Uterus (tissue), 4 donors: ENCODE data around the gene CRTAC1. TPM values are rescaled to one million over a fixed set of nuclear protein-coding genes. Genes with fewer than 3 reads are reported as not detected.
A peak's percentile ranks its signal among the peaks of the same experiment; 100 is the strongest.

Experiments
- DNase-seq, 2 donors: peaks; one replicate each; pipeline ENCODE4 v3.0.0-alpha.2; 2019 to 2020
- H3K27ac ChIP-seq, 2 donors: fragments of 200-600 bp; sonication (generic); 1 replicate in 1 of 2; 2 replicates in 1 of 2; pipeline ENCODE4 v1.5.1; 2016 to 2018
- H3K27me3 ChIP-seq, 2 donors: fragments of 200-600 bp; sonication (generic); one replicate each; pipeline ENCODE4 v1.5.1; 2018 to 2019; ENCODE audit warnings: control low read depth in 1 of 2
- H3K36me3 ChIP-seq, 2 donors: fragments of 200-600 bp; sonication (generic); one replicate each; pipeline ENCODE4 v1.5.1; 2019; ENCODE audit warnings: control low read depth in 1 of 2
- H3K4me1 ChIP-seq, 2 donors: fragments of 200-600 bp; sonication (generic); one replicate each; pipeline ENCODE4 v1.5.1; 2018 to 2019; ENCODE audit warnings: control low read depth in 1 of 2
- H3K4me3 ChIP-seq, 2 donors: fragments of 200-600 bp; sonication (generic); 1 replicate in 1 of 2; 2 replicates in 1 of 2; pipeline ENCODE4 v1.5.1; 2018 to 2019; ENCODE audit warnings: mild to moderate bottlenecking in 1 of 2
- H3K9me3 ChIP-seq, 2 donors: fragments of 200-600 bp; sonication (generic); one replicate each; pipeline ENCODE4 v1.5.1; 2019; ENCODE audit warnings: control low read depth in 1 of 2
- CTCF ChIP-seq, 4 experiments: fragments of 200-600 bp in 2 of 4; fragments of 450-650 bp in 2 of 4; sonication (generic) in 2 of 4; IDR thresholded peaks; one replicate each; pipeline ENCODE4 v1.5.1; 2016 to 2019; ENCODE audit warnings: antibody characterized with exemption in 4 of 4, mild to moderate bottlenecking in 2 of 4, moderate library complexity in 1 of 4
- POLR2A ChIP-seq, 2 donors: fragments of 450-650 bp; IDR thresholded peaks; one replicate each; pipeline ENCODE4 v1.6.1; 2016; ENCODE audit warnings: antibody characterized with exemption in 2 of 2, mild to moderate bottlenecking in 1 of 2, moderate library complexity in 1 of 2
- intact Hi-C: fragments of 100-400 bp; cut with DNase I; formaldehyde crosslinking; loops from one replicate; pipeline ENCODE4 v1.15.1; 2023; ENCODE audit warnings: low total_unique reads
- total RNA-seq, 4 donors: library from RNA; depleted of rRNA in 3 of 4; stranded (reverse); fragments of >200 nt in 3 of 4; gene quantifications; one replicate each; pipeline versions ENCODE4 v1.1.0 to v1.2.4, GENCODE V29; 2014 to 2023
- donor health status: DM: yes; HTN: yes; CAD: no.

Gene CRTAC1
- total RNA-seq, 4 donors from 2014 or later = 0.26 to 7.5 (median 2.0) TPM

- Histone ChIP-seq H3K36me3 (no peaks in the 10 kb centered on the region), H3K9me3 (no peaks in the 10 kb centered on the region), H3K4me1 (no peaks in the 10 kb centered on the region), H3K27me3 (no peaks in the 10 kb centered on the region), H3K4me3 (no peak overlapping the region), H3K27ac (no peak overlapping the region)
- intact Hi-C loops = no loop called here
- no peak for TF ChIP-seq CTCF (IDR thresholded peaks at IDR 0.05)
- no peak for TF ChIP-seq POLR2A (IDR thresholded peaks at IDR 0.05)
- DNase-seq = no peak
Measured at GRCh38 chr10:98055841-98056516, 25.6 kb upstream of the CRTAC1 start.

GRCh38 chr10:98047009-98047741 lies 16.8 kb upstream of the CRTAC1 start:
- Histone ChIP-seq H3K27ac (no peak overlapping the region), H3K36me3 (no peaks in the 10 kb centered on the region), H3K27me3 (no peaks in the 10 kb centered on the region), H3K4me1 (no peaks in the 10 kb centered on the region), H3K4me3 (no peak overlapping the region), H3K9me3 (no peaks in the 10 kb centered on the region)
- peak in 1 of 2 donors; percentile 37 for DNase-seq
- TF ChIP-seq POLR2A (IDR thresholded peaks at IDR 0.05) (no peak), CTCF (IDR thresholded peaks at IDR 0.05) (no peak)
- intact Hi-C loops = no loop called here

GRCh38 chr10:98045785-98046389 lies 15.5 kb upstream of the CRTAC1 start:
- peak; percentile 24 to 27 for DNase-seq
- H3K27ac ChIP-seq = no peak overlapping the region
- H3K4me3 ChIP-seq = no peak overlapping the region
- no peaks in the 10 kb centered on the region for H3K27me3 ChIP-seq
- TF ChIP-seq CTCF (IDR thresholded peaks at IDR 0.05) (peak; percentile 50 to 71 (median 56)), POLR2A (IDR thresholded peaks at IDR 0.05) (no peak)
- no peaks in the 10 kb centered on the region for H3K36me3 ChIP-seq
- no peaks in the 10 kb centered on the region for H3K9me3 ChIP-seq
- no peaks in the 10 kb centered on the region for H3K4me1 ChIP-seq
- intact Hi-C loops = no loop called here

- TF ChIP-seq POLR2A (IDR thresholded peaks at IDR 0.05) (no peak), CTCF (IDR thresholded peaks at IDR 0.05) (peak; percentile 28 to 43 (median 38))
Measured at GRCh38 chr10:98041352-98042043, 11.1 kb upstream of the CRTAC1 start.

More at GRCh38 chr10:98041352-98042043, 11.1 kb upstream of the CRTAC1 start:
- Histone ChIP-seq H3K4me1 (no peaks in the 10 kb centered on the region), H3K36me3 (no peaks in the 10 kb centered on the region), H3K4me3 (no peak overlapping the region), H3K9me3 (no peaks in the 10 kb centered on the region), H3K27me3 (peaks cover 0 to 7% of the 10 kb centered on the region in 2 donors), H3K27ac (no peak overlapping the region)
- DNase-seq = peak in 1 of 2 donors; percentile 36
- intact Hi-C loops = no loop called here
